Body of pancreas (tissue), 4 donors: ENCODE measurements around the gene EME2.

Experiments used
- CTCF ChIP-seq, 7 experiments: fragments of 450-650 bp in 4 of 7; fragments of 200-600 bp in 3 of 7; sonication (generic) in 3 of 7; IDR thresholded peaks; one replicate each; pipeline ENCODE4 v1.5.1; 2016 to 2019; ENCODE audit warnings: antibody characterized with exemption in 7 of 7
- POLR2A ChIP-seq, 3 donors: fragments of 450-650 bp; IDR thresholded peaks; one replicate each; pipeline ENCODE4 v1.6.1; 2016; ENCODE audit warnings: antibody characterized with exemption in 3 of 3, mild to moderate bottlenecking in 2 of 3

DNA sequence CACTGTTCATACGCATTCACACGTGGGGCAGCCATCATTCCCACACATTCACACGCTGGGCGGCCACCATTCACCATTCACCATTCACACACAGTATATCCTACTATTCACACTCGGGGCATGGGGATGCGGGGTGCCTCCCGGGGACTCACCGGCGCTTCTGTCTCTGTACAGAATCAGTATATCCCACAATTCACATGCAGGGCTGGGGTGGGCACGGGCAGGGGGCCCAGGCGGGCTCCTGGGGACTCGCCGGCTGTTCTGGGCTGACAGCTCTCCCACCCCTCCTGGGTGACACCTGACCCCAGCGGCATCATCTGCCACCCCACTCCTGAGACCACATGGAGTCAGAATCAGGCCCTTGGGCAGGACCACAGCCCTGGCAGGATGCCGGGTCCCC, 10.9 kb upstream of the EME2 start:
- TF ChIP-seq CTCF (IDR thresholded peaks at IDR 0.05) (no peak), POLR2A (IDR thresholded peaks at IDR 0.05) (no peak)
